NCI-H748 (cell line): ENCODE data around the gene GNAL.
A peak's percentile ranks its signal among the peaks of the same experiment; 100 is the strongest.
"Not testable (repeated sequence)": the region's sequence is repeated elsewhere in the genome, so short reads cannot be mapped to it uniquely, and the experiment has no call there.

ENCODE experiments used
- DNase-seq: peaks from one replicate; lab custom pipeline; 2025; ENCODE audit not compliant: unreplicated experiment; lab: John Stamatoyannopoulos, UW

GNAL gene

DNA sequence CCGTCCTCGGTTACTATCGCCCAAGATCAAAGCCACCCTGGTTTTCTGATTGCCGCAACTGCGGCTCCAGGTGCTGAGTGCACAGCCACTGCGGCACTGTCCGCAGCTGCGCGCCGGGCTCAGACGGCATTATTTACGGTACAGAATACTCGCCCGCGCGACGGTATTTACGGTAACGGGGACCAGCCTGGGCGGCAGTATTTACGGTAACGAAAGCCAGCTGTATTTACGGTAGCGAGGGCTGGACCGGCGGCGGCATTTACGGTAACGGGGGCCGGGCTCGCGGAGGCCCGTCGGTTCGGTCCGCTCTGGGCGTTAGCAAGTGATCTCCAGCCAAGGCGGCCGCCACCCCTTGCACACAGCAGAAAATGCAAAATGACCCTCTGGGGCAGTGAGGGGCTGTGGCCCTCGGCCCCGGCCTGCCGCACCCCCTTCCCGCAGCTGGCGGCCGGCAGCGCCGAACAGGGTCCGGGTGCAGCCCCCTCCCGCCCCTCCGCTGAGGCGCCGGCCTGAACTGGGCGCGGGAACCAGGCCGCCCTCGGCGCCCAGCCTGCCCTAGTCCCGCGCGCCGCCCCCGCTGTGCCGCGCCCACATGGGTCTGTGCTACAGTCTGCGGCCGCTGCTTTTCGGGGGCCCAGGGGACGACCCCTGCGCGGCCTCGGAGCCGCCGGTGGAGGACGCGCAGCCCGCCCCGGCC is at the start of gene GNAL:
Gene GNAL, plus strand, starts transcription at position 293 of the 697 bp plus-strand sequence. Its CDS starts 300 bp downstream, at position 593.
- peak; percentile 94 for DNase-seq

DNA sequence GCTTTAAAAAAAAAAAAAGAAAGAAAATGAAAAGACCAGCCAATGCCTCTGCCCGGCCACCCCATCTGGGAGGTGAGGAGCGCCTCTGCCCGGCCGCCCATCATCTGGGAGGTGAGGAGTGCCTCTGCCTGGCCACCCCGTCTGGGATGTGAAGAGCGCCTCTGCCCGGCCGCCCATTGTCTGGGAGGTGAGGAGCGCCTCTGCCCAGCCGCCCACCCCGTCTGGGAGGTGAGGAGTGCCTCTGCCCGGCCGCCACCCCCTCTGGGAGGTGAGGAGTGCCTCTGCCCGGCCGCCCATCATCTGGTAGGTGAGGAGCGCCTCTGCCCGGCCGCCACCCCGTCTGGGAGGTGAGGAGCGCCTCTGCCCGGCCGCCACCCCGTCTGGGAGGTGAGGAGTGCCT is 41.8 kb upstream of the GNAL start:
- DNase-seq, result not testable (repeated sequence)

DNA sequence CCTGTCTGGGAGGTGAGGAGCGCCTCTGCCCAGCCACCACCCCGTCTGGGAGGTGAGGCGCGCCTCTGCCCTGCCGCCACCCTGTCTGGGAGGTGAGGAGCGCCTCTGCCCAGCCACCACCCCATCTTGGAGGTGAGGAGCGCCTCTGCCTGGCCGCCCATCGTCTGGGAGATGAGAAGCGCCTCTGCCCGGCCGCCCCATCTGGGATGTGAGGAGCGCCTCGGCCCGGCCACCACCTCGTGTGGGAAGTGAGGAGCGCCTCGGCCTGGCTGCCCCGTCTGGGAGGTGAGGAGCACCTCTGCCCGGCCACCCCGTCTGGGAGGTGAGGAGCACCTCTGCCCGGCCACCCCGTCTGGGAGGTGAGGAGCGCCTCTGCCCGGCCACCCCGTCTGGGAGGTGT is 41.3 kb upstream of the GNAL start:
- DNase-seq, result not testable (repeated sequence)

DNA sequence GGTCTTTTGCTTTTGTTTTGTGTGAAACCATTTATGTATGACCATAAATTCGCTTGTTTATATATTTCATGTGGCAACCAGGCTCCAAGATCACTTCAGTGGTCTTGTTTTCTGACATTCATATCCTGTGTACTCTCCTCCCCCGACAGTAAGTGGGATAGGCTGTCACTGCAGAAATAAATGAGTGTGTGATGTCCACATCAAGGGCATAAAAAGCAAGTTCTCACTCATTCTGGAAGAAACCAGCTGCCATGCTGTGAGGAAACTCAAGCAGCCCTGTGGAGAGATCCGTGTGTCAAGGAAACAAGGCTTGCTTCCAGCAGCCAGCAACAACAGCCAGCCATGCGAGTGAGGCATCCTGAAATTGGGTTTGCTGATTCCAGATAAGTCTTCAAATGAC is 39.2 kb upstream of the GNAL start:
- no peak for DNase-seq

DNA sequence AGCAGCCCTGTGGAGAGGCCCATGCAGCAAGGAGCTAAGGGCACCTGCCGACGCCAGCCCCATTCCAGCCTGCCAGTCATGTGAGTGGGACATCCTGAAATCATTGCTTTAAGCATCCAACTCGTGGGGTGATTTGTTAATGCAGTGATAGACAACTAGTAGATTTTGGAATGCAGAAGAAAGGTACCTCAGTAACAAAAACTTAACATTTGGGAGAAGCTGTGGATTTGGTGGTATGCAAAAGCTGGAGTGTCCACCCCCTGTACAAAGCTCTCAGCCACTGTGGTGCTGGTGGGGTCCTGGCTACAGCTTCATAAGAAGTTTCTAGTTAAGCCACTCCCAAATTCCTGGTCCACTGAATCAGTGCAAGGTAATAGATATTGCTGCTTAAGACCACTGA is 37.2 kb upstream of the GNAL start:
- no peak for DNase-seq

DNA sequence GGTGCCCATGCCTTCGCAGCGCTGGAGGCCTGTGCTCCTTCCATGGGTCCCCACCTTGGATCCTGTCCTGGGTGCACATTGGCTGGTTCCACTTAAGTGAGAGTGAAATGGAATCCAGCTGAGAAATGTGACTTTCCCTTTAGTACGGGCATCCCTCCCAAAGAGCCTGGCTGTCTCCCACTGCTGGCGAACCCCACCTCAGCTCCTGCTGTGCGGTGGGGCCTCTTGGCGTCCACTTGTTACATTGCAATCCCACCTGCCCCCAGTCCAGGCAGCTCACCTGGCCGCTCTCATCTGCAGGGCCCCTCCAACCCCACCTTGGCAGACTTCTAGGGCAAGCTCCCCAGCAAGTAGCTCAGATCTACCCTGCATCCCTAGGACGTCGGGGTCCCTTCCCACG is 35.5 kb upstream of the GNAL start:
- no peak for DNase-seq

DNA sequence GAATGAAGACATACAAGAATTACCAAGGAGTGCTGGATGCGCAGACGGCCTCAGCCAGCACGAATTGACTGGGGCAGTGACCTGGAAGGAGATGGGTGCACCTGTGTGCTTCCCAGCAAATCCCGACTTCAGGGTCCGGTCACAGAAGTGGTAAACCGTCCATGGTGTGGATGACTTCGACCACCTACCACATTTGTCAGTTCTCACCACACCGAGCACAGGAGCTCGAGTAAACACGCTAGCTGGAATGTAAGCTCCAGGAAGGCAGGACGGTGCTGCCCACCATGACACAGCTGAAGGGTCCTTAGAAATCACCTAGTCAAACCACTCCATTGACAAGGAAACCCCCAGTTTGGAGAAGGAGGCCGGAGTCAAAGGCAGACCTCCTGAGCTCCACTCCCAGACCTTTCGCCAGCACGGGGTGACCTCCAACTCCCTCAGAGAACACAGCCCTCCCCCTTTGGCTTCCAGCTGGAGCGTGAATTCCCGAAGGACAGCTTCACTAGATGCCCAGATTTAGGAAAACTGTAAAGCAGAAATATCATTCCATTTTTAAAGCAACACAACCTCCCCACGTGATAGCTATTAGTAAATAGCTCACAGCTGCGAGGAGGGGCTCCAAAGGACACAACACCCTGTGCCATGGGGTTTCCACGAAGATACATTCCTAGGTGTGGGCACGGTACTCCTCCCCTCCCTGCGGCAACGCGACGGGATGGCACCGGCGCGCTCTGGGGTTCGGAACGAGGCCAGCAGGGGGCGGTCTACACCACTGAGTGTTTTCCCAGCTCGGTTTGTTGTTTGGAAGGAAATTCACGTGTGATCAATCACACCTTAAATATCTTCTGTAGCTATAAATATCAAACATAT is 34.1 kb upstream of the GNAL start:
- DNase-seq, result peak; percentile 32

DNA sequence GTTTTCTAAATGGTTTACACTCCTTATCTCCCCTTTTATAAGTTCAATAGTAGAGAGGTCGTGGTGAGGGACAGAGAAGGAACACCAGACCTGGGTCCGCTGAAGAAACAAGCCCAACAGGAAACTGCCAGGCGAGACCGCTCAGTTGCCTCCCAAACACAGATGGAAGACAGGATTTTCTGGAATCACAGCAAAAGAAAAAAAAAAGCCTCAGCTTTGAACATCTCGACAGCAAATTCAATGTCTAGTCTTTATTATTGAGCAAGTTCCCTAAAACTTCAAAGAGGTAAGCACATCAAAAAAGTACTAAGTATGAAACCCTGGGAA is 33.5 kb upstream of the GNAL start:
- no peak for DNase-seq

DNA sequence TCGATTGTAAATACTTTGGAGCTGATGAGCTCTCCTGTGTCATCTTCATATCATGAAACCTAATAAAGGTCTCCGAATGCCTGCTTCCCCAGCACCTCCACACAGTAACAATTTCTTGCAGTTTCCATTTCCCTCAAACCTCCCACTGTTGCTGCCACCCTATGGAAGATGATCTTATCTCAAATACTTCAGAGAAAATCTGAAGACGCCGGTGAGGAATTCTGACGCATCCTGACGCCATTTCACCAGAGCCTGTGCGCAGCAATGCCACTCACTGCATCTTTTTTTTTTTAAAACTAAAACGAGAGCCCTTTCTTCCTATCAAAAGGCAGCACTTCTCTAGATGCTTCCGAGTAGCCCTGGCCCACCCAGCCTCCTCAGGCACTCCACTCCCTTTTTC is 31.9 kb upstream of the GNAL start:
- no peak for DNase-seq

DNA sequence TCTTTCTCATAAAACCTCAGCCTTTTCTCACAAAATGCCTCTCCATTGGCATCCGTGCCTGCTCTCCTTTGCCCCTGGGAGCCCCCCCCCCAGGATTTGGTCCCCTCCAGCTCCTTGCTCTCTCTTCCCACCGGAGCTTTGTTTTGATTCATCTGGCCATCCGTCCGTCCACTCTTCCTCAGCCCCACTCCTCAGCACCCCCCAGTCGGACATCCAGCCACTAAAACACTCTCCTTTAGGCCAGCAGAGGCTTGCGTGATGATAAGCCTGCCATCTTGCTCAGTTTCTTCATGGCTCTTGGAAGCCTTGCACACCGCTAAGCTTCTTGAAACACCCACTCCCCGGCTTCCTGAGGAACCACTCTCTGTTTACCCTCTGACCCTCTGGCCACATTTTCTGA is 31.5 kb upstream of the GNAL start:
- DNase-seq, result no peak

DNA sequence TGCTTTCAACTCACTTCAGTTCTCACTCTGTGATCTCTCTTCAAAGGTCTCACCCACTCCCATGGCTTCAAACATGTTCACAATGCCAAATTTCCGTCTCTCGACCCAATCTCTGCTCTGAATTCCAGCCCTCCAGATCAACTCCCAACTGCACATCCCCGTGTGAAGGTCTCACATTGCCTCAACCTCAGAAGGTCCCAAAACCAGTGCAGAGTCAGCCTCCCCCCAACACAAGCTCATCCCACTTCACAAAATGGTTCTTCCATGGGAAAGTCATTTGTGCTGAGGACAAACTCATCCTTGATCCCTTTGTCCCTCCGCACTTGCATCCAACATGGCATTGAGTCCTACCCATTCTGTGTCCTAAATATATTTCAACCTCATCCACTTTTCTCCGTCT is 31.0 kb upstream of the GNAL start:
- DNase-seq, result no peak

DNA sequence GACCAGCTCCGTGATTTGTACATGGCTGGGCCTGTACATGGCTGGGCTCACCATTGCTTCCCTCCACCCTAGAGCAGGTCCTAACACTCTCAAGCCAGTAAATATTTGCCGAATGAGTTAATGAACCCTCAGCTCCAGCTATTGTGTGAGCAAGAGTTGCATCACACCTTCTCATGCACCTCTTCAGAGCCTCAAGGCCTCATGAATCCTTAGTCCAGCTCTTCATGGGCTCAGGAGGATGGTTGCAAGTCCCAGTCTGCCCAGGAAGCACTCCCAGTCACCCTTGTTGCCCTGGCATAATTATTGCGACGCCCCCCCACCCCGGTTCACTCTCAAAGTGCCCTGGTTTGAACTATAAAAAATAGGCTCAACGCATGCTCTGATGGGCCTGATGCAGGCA is 30.1 kb upstream of the GNAL start:
- no peak for DNase-seq

DNA sequence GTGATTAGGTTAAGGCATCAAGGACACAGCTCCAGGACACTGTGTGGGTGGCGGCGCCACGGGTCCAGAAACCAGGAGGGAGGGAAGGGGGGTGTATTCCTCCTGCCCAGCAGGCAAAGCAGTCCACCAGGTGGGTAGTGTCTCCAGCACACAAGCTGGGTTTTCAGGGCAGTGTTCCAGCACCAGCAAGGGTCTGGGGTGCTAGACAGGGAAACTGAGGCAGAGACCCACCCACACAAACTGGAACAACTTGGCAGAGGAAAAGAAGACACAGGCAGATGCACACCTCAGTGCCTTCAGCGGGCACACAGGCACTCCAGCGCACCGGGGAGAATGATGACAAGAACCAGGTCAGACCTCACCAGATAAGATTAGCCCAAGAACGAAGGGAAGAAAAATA is 28.4 kb upstream of the GNAL start:
- no peak for DNase-seq

DNA sequence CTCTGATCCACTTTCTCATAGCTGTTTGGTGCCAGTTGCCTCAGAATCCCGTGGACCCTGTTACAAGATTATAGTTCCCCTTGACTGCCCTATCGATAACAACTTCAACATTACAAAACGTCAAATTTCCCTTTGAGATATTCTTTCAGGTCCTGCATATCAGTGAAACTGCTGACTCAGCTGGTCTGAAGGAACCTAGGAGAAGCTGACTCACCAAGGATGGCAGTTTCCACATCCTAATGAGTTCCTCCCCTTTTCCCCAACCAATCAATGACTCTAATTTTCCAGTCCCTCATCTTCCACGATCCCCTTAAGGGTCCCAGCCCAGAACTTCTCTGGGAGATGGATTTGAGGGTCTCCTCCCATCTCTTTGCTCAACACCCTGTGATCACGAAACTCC is 27.6 kb upstream of the GNAL start:
- no peak for DNase-seq

DNA sequence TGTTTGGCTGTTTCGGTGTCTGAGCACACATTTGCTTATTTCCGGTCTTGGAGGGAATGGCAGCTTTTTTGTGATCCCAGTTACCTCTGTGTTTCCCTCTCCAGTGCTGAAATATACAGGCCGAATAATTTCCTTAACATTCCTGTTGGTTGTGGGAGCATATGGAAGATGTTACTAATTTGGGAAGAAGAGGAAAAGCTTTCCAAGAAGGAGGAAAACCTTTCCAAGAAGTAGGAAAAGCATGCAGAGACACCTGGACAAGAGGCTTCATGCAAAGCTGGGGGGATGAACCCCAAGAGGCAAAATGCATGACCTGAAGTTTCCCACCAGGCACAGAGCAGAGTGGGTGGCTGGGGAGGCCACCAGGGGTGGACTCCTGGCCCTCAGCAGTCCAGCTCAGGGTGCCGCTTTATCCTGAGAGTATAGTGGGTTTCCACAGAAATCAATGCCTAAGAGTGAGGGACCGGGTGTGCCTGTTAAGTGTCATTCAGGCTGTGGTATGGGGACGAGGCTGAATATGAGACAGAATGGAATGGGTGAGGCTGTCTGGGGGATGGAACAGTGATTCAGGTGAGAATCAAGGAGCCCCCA is 25.5 kb upstream of the GNAL start:
- DNase-seq, result no peak

DNA sequence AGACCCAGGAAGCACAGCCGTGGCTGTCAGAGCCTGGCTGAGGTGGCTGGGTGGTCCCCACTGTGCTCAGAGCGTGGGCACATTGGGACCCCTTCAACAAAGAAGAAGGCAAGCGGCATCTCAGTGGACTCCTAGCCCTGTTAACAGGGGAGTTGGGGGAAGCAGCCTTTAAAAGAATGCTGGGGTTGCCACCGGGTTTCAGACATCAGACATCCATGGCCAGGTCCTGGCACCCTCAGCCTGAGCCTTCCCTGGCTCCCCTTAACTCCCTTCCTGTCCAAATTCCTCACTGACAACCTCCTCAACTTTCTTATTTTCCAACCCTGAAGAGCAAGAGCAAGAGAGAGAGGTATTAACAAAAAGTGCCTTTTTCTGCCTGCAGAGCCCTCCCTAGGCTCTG is 24.8 kb upstream of the GNAL start:
- no peak for DNase-seq

DNA sequence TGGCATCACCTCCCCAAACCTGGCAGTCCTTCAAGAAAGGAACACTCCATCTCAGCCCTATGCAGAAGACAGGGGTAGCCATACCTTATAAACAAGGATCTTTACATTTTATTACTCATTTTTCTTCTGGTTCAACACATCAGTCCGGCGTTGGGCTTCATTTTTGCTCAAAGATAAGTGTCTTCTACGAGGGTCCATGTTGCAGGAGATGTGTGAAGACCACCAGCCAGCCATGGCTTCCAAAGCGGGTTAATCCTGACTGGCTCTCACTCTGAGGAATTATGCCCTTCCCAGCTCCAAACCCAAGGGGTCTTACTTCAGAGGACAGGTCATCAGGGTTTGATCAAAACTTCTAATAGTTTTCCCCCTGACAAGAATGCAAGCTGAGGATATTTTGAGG is 23.9 kb upstream of the GNAL start:
- no peak for DNase-seq

DNA sequence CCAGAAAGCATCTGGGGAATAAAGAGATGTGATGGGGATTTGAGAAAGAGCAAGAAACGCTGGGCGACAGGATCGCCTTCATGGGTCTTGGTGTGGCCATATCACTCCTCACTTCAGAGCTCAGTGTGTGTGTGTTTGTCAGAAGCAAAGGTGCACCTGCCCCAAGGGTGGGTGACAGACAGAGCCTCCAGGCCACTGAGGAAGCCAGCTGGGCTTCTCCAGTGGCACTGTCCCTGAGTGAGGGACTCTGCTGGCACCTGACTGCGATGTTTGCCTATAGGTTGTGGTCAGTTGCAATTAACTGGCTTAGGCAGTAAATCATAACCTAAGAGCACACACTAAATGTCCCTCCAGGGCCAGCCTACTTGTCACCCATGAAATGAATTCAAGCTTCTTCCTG is 23.5 kb upstream of the GNAL start:
- DNase-seq, result no peak

DNA sequence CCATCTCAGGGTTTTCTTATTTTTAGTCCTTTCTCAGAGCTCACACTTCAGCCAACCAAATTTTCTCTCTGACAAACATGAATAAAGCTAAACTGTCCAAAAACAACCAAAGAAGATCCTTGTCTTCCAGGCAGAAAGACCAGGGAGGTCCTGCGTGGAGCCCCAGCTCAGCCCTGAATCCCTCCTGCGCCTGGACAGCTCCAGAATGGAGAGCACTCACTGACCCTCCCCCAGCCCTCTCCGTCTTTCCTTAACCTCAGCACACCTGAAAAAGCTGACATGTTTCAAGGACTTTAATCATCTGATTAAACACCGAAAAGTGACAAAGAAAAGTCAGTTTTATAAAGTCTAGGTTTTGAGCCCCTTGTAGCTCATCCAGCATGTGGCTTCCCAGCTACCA is 22.9 kb upstream of the GNAL start:
- DNase-seq, result no peak

DNA sequence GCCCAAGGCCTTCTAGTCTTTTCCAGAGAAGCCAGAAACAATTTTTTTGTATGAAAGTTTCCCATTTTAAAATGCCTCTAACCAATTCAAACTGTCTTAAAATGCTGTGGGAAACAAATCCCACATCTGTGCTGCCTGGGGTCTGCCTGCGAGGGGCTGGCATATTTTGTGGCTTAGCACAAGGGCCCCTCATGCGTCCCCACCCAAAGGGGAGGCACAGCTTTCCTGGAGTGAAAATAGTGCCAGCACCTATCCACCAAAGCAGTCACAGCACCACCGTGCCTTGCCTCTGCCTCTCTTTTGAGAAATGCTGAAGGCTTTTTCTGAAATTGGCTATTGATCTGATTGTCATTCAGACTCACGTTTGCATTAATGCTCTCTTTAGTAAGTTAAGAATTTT is 22.2 kb upstream of the GNAL start:
- DNase-seq, result no peak

DNA sequence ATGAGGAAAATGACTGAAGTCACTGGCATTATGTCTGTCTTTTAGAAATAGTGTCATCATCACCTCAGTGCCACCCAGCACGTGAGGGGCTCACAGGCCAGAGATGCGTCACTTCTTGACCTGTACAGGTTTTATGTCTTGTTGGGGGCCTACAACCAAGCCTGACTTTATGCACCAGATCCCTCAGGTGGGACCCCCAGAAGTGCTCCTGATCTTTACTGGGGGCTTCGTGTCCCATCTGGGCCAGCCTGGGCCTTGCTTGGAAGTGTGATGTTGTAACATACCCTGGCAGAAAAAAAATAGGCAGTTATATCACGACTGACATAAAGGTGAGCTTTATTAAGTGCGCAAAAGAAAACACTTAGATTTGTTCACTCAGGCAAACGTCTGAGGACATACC is 21.5 kb upstream of the GNAL start:
- no peak for DNase-seq

DNA sequence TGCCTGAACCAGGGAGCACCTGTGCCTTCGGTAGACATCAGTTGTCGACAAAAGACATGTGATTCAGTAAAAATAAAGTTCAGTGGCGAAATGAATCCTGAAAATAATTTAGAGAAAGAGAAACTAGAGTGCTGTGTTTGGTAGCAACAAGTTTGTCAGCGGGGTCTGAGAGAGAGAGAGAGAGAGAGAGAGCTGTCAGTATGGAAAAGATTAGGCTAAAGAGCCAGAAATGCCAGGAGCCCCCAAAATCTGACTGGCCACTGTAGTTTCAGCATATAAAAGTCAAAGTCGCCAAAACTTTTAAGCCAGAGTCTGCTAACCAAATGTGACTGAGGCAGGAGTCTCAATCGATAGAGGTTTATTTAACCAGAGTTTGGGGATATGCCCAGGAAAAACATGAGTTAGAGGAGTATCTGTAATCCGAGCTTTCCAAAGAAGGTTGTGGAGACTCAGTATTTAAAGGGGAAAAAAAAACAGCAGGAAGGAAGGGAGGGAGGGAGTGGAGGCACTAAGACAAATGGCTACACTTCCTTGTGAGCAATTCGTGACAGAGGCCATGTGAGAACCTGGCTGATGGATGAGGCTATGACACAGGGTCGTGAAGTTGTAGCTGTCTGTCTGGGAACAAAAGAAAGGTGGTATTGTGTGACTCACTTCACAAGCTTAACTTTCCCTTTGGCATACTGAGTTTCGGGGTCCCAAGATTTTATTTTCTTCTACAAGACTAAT is 20.5 kb upstream of the GNAL start:
- DNase-seq, result no peak
